OCI-LY3 (cell line): Measurements from ENCODE around the gene MED17.

ENCODE experiments used
- EZH2phosphoT487 ChIP-seq: fragments of 200-600 bp; shearing (Covaris generic); IDR thresholded peaks from 2 replicates; pipeline ENCODE4 v1.6.1; 2018; ENCODE audit warnings: antibody characterized with exemption, mixed run types, low read depth
- TF ChIP-seq, protein P1 (sequence below): fragments of 200-600, 300-600 bp; sonication (generic); IDR thresholded peaks from 2 replicates; pipeline ENCODE4 v1.5.1; 2014; ENCODE audit warnings: antibody characterized with exemption, low read length, low read depth

DNA sequence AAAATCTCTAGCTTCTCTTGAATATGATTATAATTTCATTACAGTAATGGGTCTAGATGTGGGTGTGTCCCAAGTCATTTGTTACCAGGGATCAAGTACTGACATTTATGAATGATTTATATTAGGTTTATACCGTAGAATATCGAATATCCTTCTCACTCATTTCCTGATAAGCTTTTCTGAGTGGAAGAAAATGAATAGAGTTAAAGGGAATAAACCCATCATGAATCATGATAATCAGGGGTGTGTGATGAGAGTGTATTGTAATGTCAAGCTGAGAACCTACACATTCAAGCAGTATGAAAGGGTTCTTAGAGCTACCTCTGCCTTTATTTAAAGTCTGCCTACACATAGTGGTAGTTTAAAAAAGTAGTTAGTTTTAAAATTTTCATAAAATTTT is 17.3 kb downstream of the MED17 start:
- TF ChIP-seq, protein P1, sequence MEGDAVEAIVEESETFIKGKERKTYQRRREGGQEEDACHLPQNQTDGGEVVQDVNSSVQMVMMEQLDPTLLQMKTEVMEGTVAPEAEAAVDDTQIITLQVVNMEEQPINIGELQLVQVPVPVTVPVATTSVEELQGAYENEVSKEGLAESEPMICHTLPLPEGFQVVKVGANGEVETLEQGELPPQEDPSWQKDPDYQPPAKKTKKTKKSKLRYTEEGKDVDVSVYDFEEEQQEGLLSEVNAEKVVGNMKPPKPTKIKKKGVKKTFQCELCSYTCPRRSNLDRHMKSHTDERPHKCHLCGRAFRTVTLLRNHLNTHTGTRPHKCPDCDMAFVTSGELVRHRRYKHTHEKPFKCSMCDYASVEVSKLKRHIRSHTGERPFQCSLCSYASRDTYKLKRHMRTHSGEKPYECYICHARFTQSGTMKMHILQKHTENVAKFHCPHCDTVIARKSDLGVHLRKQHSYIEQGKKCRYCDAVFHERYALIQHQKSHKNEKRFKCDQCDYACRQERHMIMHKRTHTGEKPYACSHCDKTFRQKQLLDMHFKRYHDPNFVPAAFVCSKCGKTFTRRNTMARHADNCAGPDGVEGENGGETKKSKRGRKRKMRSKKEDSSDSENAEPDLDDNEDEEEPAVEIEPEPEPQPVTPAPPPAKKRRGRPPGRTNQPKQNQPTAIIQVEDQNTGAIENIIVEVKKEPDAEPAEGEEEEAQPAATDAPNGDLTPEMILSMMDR = no peak
- TF ChIP-seq EZH2phosphoT487 = no peak
